ENCODE results near the gene CCR7. TPM values are rescaled to one million over a fixed set of nuclear protein-coding genes. Genes with fewer than 3 reads are reported as not detected.
A peak's percentile ranks its signal among the peaks of the same experiment; 100 is the strongest.

CCR7 gene
- total and polyA plus RNA-seq, 2 donors (not counting 1 experiment from before 2014, with no cell fraction given) = 116 to 481 TPM

DNA sequence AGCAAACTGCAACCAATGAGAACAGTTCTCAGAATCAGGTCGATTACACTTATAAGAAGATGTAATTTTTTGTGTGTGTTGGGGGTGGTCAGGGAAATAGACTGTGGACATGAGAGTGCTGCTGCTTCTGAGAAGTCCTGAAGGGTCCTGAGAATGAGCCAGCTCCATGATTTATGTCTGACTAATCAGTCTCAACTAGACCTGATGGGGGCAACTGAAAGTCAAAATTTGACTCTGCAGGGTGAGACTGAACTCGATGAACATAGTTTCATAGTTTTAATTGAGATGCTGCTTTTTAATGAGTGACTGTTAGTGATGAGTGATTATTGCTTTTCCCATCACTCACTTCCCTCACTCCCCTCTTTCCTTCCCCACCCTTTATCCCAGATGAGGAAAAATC, 45.1 kb upstream of the CCR7 start:
- ATAC-seq (ENCODE audit: low read depth) = no peak
- H3K4me2 ChIP-seq (replicated peaks; ENCODE audit: low read depth, low read length, poor library complexity, severe bottlenecking) = no peak overlapping the region
- peak overlapping the region; percentile 74 for H3K27ac Mint-ChIP-seq
- no peak for DNase-seq
- H3K4me3 ChIP-seq (ENCODE audit: control extremely low read depth in 1 of 5, extremely low read depth in 1 of 5, insufficient read depth in 1 of 5, low read depth in 2 of 5, low read length in 4 of 5) = no peak overlapping the region
- ChIA-PET POLR2A (interaction anchor here (0.5 to 0.9 kb wide), 2 partner anchors 48 to 50 kb away, joined by 3 read pairs; no protein-coding TSS in a partner anchor), CTCF (interaction anchor here (2.5 kb wide), 1 partner anchor 10 kb away, joined by 9 read pairs; no protein-coding TSS in a partner anchor)
- H3K9me3 ChIP-seq (ENCODE audit: control extremely low read depth in 1 of 3, control insufficient read depth in 2 of 3, insufficient read depth in 1 of 3, low read length in 2 of 3) = no peaks in the 10 kb centered on the region
- peaks cover 35 to 38% of the 10 kb centered on the region in 2 donors for H3K4me1 ChIP-seq (ENCODE audit: control insufficient read depth in 2 of 2, insufficient read depth in 2 of 2, low read length in 2 of 2)
- H2AFZ ChIP-seq (ENCODE audit: insufficient read depth, low read depth, low read length, poor library complexity, severe bottlenecking) = no peak overlapping the region
- H3K4me3 Mint-ChIP-seq = no peak overlapping the region
- intact Hi-C loops (cut with micrococcal nuclease) = no loop called here
- H3K27ac ChIP-seq (ENCODE audit: low read length in 2 of 2) = no peak overlapping the region
- peaks cover 55% of the 10 kb centered on the region for H3K4me1 Mint-ChIP-seq
- 80% methylated on average over 2 of the region's 2 CpGs for WGBS (ENCODE audit: insufficient coverage)
- H3K27me3 Mint-ChIP-seq = no peaks in the 10 kb centered on the region
- H3K9ac ChIP-seq (ENCODE audit: low read length) = no peak overlapping the region
- H4K20me1 ChIP-seq (ENCODE audit: control insufficient read depth, insufficient read depth, low read length, poor library complexity, severe bottlenecking) = no peaks in the 10 kb centered on the region
- TF ChIP-seq, protein P1, sequence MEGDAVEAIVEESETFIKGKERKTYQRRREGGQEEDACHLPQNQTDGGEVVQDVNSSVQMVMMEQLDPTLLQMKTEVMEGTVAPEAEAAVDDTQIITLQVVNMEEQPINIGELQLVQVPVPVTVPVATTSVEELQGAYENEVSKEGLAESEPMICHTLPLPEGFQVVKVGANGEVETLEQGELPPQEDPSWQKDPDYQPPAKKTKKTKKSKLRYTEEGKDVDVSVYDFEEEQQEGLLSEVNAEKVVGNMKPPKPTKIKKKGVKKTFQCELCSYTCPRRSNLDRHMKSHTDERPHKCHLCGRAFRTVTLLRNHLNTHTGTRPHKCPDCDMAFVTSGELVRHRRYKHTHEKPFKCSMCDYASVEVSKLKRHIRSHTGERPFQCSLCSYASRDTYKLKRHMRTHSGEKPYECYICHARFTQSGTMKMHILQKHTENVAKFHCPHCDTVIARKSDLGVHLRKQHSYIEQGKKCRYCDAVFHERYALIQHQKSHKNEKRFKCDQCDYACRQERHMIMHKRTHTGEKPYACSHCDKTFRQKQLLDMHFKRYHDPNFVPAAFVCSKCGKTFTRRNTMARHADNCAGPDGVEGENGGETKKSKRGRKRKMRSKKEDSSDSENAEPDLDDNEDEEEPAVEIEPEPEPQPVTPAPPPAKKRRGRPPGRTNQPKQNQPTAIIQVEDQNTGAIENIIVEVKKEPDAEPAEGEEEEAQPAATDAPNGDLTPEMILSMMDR (IDR thresholded peaks at IDR 0.05) = no peak
- TF ChIP-seq EZH2 (IDR thresholded peaks at IDR 0.05; ENCODE audit: borderline replicate concordance, insufficient read depth, low read depth, low read length, poor library complexity, severe bottlenecking) = no peak
- H3K79me2 ChIP-seq (ENCODE audit: control insufficient read depth, insufficient read depth, low read length) = no peaks in the 10 kb centered on the region
- H3K9me3 Mint-ChIP-seq (ENCODE audit: insufficient read depth) = no peaks in the 10 kb centered on the region
- H3K27me3 ChIP-seq (replicated peaks in 1 of 4; ENCODE audit: control extremely low read depth in 1 of 4, control insufficient read depth in 3 of 4, insufficient read depth in 4 of 4, low read length in 3 of 4) = no peaks in the 10 kb centered on the region
- H3K36me3 ChIP-seq (replicated peaks in 1 of 2; ENCODE audit: control extremely low read depth in 1 of 2, control insufficient read depth in 1 of 2, extremely low read depth in 1 of 2, insufficient read depth in 2 of 2, low read length in 1 of 2) = no peaks in the 10 kb centered on the region

DNA sequence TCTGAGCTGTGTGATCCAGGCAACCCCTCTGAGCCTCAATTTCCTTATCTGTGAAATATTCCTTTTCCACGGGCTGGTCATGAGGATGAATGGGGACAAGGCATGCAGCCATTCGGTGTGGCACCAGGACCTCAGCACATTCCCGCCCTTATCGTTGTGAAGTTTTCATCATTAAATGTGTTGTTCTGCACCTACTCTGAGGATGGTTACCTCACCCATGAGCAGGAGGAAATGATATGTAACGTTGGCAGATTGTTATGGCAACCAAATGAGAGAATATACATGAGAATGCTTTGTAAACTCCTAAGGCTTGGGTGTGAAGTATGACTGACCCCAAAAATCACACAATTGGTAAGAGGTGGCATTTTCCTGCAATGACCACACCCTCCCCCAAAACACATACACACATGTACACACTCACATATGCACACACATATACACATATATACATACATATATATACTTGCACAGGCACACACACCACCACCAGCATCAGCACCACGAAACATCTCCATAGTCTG, 42.8 kb upstream of the CCR7 start:
- 100% methylated on average over 3 of the region's 6 CpGs for WGBS (ENCODE audit: insufficient coverage)
- intact Hi-C loops (cut with micrococcal nuclease) = no loop called here
- ChIA-PET CTCF (interaction anchor here (0.9 kb wide), 1 partner anchor 184 kb away, joined by 3 read pairs; no protein-coding TSS in a partner anchor), POLR2A (interaction anchor here (0.6 to 1.5 kb wide), 2 partner anchors 8 to 10 kb away, joined by 4 to 5 read pairs; no protein-coding TSS in a partner anchor)
- H2AFZ ChIP-seq (ENCODE audit: insufficient read depth, low read depth, low read length, poor library complexity, severe bottlenecking) = no peak overlapping the region
- H3K4me2 ChIP-seq (replicated peaks; ENCODE audit: low read depth, low read length, poor library complexity, severe bottlenecking) = no peak overlapping the region
- H3K9ac ChIP-seq (ENCODE audit: low read length) = no peak overlapping the region
- no peak overlapping the region for H3K4me3 ChIP-seq (ENCODE audit: control extremely low read depth in 1 of 5, extremely low read depth in 1 of 5, insufficient read depth in 1 of 5, low read depth in 2 of 5, low read length in 4 of 5)
- ATAC-seq (ENCODE audit: low read depth) (peak; percentile 36), DNase-seq (no peak)
- no peaks in the 10 kb centered on the region for H3K27me3 ChIP-seq (replicated peaks in 1 of 4; ENCODE audit: control extremely low read depth in 1 of 4, control insufficient read depth in 3 of 4, insufficient read depth in 4 of 4, low read length in 3 of 4)
- H4K20me1 ChIP-seq (ENCODE audit: control insufficient read depth, insufficient read depth, low read length, poor library complexity, severe bottlenecking) = no peaks in the 10 kb centered on the region
- Mint-ChIP-seq H3K27ac (peak overlapping the region; percentile 27), H3K4me1 (peaks cover 45% of the 10 kb centered on the region), H3K9me3 (ENCODE audit: insufficient read depth) (no peaks in the 10 kb centered on the region), H3K4me3 (no peak overlapping the region), H3K27me3 (no peaks in the 10 kb centered on the region)
- H3K36me3 ChIP-seq (replicated peaks in 1 of 2; ENCODE audit: control extremely low read depth in 1 of 2, control insufficient read depth in 1 of 2, extremely low read depth in 1 of 2, insufficient read depth in 2 of 2, low read length in 1 of 2) = no peaks in the 10 kb centered on the region
- H3K79me2 ChIP-seq (ENCODE audit: control insufficient read depth, insufficient read depth, low read length) = no peaks in the 10 kb centered on the region
- H3K27ac ChIP-seq (ENCODE audit: low read length in 2 of 2) = no peak overlapping the region
- TF ChIP-seq EZH2 (IDR thresholded peaks at IDR 0.05; ENCODE audit: borderline replicate concordance, insufficient read depth, low read depth, low read length, poor library complexity, severe bottlenecking) = no peak
- TF ChIP-seq, protein P1 (IDR thresholded peaks at IDR 0.05) = no peak
- H3K9me3 ChIP-seq (ENCODE audit: control extremely low read depth in 1 of 3, control insufficient read depth in 2 of 3, insufficient read depth in 1 of 3, low read length in 2 of 3) = no peaks in the 10 kb centered on the region
- peaks cover 18% of the 10 kb centered on the region in 2 donors for H3K4me1 ChIP-seq (ENCODE audit: control insufficient read depth in 2 of 2, insufficient read depth in 2 of 2, low read length in 2 of 2)
